Activated CD4-positive, CD25-positive, alpha-beta regulatory T cell treated with anti-CD3 and anti-CD28 coated beads, Interleukin-2, amount 50 U/mL, for 24 hours (primary cell): ENCODE data around the gene PLK5.
"Not testable (repeated sequence)": the region's sequence is repeated elsewhere in the genome, so short reads cannot be mapped to it uniquely, and the experiment has no call there.

Experiments used
- ATAC-seq, 2 donors: fragments of 150-1000 bp; cut with Tn5 transposase; one replicate each; pipeline ENCODE4 v1.10.0; 2021; ENCODE audit warnings: mild to moderate bottlenecking in 1 of 2, moderate library complexity in 1 of 2

The PLK5 gene

GRCh38 chr19:1523412-1524286 lies at the start of gene PLK5:
Gene PLK5, plus strand, starts transcription at chr19:1524077. Its CDS starts 2,920 bp downstream, at chr19:1526997.
- ATAC-seq: no peak

GRCh38 chr19:1474765-1475351 lies 49.0 kb upstream of the PLK5 start:
- no peak for ATAC-seq

- ATAC-seq: no peak
Observed at GRCh38 chr19:1475751-1476437, 48.0 kb upstream of the PLK5 start.

- not testable (repeated sequence) for ATAC-seq
Observed at GRCh38 chr19:1477056-1477455, 46.8 kb upstream of the PLK5 start.

- ATAC-seq: peak; percentile 99
Observed at GRCh38 chr19:1478934-1479707, 44.8 kb upstream of the PLK5 start, which contains the start of gene C19orf25. Gene C19orf25, minus strand, starts transcription at chr19:1479215. Its CDS starts 312 bp downstream, at chr19:1478903.

GRCh38 chr19:1481224-1481892 lies 42.5 kb upstream of the PLK5 start:
- ATAC-seq: no peak

- no peak for ATAC-seq
Observed at GRCh38 chr19:1481893-1482360, 42.0 kb upstream of the PLK5 start.

GRCh38 chr19:1482361-1483130 lies 41.3 kb upstream of the PLK5 start:
- no peak for ATAC-seq

GRCh38 chr19:1483131-1483978 lies 40.5 kb upstream of the PLK5 start:
- no peak for ATAC-seq

GRCh38 chr19:1483979-1484428 lies 39.9 kb upstream of the PLK5 start:
- no peak for ATAC-seq

- no peak for ATAC-seq
Observed at GRCh38 chr19:1486720-1487575, 36.9 kb upstream of the PLK5 start.

GRCh38 chr19:1487576-1488281 lies 36.1 kb upstream of the PLK5 start:
- ATAC-seq: no peak

GRCh38 chr19:1488282-1488601 lies 35.6 kb upstream of the PLK5 start:
- ATAC-seq: no peak

GRCh38 chr19:1489463-1490310 lies 34.2 kb upstream of the PLK5 start:
- no peak for ATAC-seq

GRCh38 chr19:1490311-1491113 lies 33.4 kb upstream of the PLK5 start, which contains the start of gene PCSK4:
Gene PCSK4, minus strand, starts transcription at chr19:1490350. Its CDS starts 4 bp downstream, at chr19:1490346.
- peak; percentile 90 to 91 for ATAC-seq

- ATAC-seq: no peak
Observed at GRCh38 chr19:1491114-1491848, 32.6 kb upstream of the PLK5 start, which contains the start of gene REEP6. Gene REEP6, plus strand, starts transcription at chr19:1491181. Its CDS starts 89 bp downstream, at chr19:1491270.
